GM19324 (cell line): ENCODE results near the gene TIRAP.
"Not testable (repeated sequence)": the region's sequence is repeated elsewhere in the genome, so short reads cannot be mapped to it uniquely, and the experiment has no call there.

ENCODE experiments used
- ATAC-seq: cut with Tn5 transposase; IDR thresholded peaks from one replicate; pipeline ENCODE4 v1.9.1; 2021; ENCODE audit warnings: mild to moderate bottlenecking, moderate library complexity; ENCODE audit not compliant: unreplicated experiment, low FRiP score

TIRAP gene, protein sequence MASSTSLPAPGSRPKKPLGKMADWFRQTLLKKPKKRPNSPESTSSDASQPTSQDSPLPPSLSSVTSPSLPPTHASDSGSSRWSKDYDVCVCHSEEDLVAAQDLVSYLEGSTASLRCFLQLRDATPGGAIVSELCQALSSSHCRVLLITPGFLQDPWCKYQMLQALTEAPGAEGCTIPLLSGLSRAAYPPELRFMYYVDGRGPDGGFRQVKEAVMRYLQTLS

GRCh38 chr11:126282736-126283591 lies at the start of gene TIRAP:
TSS of gene TIRAP (plus strand) at chr11:126283093. CDS start at chr11:126290895, 7,802 bp downstream.
- peak; percentile 73 for ATAC-seq

- no peak for ATAC-seq
Observed at GRCh38 chr11:126233391-126233790, 49.5 kb upstream of the TIRAP start.

- no peak for ATAC-seq
Observed at GRCh38 chr11:126246636-126247035, 36.3 kb upstream of the TIRAP start.

DNA sequence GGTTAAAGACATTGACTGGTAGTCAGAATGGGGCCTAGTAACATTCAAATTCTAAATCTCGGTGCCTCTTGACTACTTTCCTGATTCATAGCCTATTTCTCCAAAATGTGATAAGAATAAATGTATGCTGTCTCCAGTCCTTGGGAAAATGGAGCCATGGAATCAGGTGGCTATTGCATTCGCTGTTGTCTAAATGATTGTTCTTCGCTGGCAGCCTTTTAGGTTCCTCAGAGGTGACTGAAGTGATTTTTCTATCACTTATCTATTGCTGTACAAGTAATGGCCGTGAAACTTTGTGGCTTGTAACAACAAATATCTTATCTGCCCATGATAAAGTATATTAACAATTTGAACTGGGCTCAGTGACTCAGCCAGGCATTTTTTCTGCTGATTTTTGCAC lies 29.6 kb upstream of the TIRAP start:
- ATAC-seq: no peak

DNA sequence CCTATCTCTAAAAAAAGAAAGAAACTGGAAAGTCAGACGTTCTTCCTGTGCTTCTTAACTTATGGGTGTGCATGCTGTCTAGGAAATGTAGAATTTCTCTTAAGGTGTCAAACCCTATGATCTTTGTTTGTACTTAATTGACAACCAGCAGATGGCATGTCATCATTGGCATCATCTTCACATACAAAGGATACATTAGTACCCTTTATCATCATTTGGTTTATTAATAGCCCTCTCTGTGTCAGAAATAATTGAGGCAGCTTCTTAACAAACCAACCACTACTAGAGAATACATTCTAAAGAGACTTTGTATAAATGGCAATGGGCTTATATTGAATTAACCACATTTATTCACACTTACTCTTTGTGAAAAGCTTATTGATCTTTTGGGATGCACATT lies 28.1 kb upstream of the TIRAP start:
- no peak for ATAC-seq

DNA sequence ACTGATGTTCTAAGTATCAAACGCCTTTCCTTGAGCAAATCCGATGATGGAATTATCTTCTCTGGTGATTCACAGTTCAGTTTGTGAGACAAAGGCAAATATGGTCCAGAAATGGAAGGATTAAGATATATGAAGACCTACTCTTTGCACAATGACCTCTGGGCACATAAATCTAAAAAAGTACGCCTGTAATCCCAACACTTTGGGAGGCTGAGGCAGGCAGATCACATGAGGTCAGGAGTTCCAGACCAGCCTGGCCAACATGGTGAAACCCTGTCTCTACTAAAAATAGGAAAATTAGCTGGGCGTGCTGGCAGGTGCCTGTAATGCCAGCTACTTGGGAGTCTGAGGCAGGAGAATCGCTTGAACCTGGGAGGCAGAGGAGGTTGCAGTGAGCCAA lies 27.4 kb upstream of the TIRAP start:
- not testable (repeated sequence) for ATAC-seq

GRCh38 chr11:126256216-126256615 lies 26.7 kb upstream of the TIRAP start:
- no peak for ATAC-seq

DNA sequence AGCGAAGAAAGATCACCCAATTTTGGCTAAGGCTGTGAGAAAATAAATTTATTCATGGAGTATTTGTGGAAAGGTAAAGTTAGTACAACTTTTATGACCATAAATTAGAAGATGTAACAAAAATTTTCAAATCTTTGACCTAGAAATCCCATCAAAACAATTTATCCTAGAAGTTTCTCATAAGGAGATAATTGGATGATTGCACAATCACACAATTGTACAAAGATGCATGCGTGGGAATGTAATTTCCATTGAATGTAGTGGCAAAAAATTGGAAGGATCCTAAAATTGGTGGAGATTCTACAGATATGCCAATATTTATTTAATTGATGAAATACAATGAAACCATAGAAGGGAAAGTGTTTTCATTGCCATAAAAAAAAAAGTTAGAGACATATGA lies 25.7 kb upstream of the TIRAP start:
- ATAC-seq: no peak

DNA sequence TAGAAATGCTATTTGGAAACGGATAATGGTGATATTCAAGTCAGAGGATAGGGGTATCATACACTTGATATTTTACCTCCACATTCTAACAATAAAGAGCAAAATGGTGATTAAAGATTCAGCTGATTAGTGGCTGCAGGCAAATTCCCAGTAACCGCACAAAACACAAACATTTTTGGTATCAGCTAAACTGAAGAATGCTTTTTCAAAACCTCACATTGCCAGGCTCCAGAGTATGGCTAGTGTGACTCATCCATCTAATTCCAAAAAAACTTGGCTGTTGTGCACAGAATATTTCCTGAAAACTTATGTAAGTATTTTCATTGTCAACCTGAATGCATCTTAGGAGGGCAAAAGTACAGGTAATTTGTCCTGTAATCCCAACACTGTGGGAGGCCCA lies 25.1 kb upstream of the TIRAP start:
- no peak for ATAC-seq

DNA sequence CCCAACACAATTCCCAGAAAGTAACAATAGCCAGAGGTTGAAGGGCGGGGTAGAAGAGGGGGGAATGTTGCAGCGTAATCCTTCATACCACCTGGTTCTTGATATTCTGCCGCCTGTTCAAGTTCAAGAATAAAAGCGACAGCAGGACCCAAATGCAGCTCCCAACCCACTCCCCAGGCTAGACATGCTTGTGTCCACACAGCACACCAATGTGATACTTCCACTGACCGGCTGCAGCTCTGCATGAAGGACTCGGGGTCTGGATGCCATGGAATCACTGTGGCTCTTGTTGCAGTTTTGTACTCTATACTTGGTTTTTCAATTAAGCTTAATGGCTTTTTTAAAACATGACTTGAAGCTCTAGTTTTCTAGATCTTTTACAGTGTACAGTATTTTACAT lies 20.7 kb upstream of the TIRAP start:
- no peak for ATAC-seq

DNA sequence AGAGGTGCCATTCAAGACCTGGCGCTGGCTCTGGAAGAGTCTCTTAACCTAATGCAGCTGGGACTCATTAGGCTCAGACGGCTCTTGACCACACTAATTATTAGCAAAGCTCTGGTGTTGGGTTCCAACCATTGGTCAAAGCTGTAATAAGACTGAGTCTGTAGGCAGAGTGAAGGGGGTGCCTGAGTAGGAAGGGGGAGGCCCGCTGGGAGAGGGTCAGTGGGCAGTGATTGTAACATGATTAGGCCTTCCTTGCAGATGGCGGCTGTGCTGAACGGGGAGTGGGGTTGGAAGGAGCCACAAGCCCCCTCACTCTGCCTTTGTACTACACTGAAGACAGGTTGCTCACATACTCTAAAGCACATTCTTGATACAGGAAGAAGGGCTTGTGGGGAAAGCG lies 19.4 kb upstream of the TIRAP start:
- no peak for ATAC-seq

DNA sequence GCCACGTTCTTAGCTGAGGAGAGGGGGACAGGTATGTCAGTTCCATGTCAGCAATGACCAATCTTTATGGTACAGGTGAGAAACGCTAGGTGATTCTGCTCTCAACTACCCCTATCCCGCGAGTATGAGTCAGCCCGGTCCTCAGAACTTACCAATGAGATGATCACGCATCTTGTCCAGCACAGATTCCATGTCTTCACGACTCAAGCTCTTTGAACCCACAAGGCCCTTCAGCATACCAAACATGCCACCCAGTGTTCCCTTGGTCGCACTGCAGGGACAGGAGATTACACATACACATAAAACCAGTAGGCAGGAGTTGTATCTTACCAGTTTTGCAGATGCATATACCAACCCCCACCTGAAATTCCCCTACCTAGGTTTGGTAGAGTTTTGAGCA lies 17.1 kb upstream of the TIRAP start:
- ATAC-seq: no peak

DNA sequence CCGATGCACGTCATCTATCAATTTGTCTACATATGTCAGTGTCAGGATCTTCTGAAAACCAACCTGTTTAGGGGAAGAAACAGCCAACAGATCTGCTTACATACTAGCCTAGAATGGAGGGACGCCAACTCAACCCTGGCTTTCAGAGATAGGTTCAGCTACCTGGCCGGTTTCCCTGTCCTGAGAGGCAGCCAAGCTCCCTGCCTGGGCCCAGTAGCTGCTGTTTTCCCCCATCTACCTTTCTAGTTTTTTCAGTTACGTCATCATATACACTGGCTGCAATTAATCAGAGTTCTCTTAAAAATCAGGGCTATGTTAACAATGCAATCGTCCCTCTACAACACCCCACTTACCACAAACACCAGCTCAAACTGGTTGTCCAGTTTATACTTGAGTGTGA lies 15.2 kb upstream of the TIRAP start:
- ATAC-seq: no peak

- no peak for ATAC-seq
Observed at GRCh38 chr11:126268361-126268707, 14.6 kb upstream of the TIRAP start.

DNA sequence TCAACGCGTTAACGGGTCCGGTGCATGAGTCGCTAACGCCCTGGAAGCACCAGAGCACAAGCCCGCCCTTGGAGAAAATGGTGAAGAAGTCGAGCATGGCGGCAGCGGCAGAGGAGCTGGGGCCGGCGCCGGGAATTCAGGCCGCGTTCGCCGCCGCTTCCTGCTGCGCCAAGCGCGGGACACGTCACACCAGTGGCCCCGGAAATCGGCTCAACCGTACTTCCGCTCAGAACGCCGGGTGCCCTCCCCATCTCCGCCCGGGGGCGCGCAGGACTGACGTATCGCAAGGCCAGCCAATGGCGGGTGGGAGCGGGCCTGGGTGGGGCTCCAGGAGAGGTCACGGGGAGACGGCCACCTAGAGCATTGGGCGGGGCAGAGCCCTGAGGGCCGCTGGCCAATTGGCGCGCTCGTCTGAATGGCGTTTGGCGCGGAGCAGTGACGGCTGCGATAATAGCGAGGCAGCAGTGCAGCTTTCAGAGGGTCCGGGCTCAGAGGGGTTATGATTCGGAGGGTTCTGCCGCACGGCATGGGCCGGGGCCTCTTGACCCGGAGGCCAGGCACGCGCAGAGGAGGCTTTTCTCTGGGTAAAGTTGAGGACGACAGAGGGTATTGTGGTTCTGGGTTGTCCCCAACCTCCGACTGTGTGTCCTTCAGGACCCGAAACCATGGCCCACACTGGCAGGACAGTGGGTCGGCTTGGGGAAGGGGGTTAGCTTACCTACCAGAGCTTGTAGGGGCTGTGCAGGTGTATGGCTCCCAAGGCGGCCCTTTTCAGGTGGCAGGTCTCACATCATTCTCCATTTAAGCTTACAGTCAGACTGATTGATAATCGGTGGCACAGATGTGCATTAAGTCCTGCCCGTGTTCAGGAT lies 13.9 kb upstream of the TIRAP start, which contains the start of the genes FOXRED1 and SRPRA:
Gene FOXRED1 (plus strand): TSS at position 447 of the 872 bp plus-strand sequence. CDS start 53 bp downstream, at position 500.
Gene SRPRA (minus strand): TSS at position 188 of the 872 bp plus-strand sequence. CDS start 91 bp downstream, at position 97.
- peak; percentile 99 for ATAC-seq

GRCh38 chr11:126277322-126277721 lies 5.6 kb upstream of the TIRAP start:
- ATAC-seq: no peak

GRCh38 chr11:126277780-126278179 lies 5.1 kb upstream of the TIRAP start:
- ATAC-seq: no peak

GRCh38 chr11:126279191-126279590 lies 3.7 kb upstream of the TIRAP start:
- ATAC-seq: no peak

DNA sequence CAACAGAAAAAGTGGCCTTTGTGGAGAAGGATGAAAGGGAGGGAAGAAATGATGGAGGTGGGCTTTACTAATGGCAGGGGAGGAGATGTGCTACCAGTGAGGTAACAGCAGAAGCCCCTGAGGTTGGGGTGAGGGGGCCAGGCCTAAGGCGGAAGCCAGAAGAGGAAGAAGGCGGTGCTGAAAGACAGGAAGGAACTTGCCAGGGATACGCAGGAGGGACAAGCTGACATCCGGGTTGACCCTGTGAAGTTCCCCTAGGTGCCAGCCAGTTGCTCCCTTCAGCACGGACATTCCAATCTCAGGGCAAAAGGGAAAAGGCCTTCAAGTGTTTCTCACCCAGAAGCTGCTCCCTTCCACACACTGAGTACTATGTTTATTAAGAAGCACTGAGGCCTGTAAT lies 2.3 kb upstream of the TIRAP start:
- no peak for ATAC-seq

DNA sequence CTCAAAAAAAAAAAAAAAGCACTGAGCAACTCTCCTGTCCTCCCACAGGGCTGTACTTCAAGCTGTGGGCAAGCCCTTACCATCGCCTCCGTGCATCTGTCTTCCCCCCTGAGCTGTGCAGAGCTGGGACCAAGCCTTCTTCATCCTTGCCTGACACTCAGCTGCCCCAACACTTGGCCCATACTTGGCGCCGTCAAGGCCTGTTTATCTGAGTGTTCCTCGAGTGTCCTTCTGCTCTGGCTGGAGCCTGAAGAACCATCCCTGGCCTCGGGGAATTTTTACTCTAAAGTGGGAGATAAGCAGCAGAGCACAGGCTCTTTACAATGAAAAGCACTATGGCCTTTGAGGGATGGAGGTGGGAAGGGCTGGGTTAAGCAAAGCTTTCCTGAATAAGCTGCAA lies 1.6 kb upstream of the TIRAP start:
- ATAC-seq: no peak

DNA sequence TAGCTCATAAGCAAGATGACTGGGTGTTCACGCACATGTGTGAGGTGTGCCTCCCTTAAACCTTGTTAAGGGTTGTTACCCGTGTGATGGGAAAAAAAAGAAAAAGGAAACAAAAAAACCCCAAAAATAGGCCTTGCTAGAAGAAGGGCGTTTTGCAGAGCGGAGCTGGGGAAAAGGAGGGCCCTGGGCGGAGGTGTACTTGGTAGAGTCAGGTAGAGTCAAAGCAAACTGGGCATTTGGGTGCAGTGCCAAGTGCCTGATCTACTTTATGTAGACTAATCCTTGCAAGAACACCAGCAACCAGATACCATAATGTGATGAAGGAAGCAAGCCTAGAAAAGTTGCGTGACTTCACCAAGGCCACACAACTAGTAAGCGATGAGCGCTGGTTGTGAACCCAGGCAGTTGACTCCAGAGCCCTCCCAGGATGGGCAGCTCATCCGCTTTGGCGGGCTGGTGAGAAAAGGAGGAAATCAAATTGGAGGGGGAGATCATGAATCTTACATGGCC lies 1.2 kb upstream of the TIRAP start:
- ATAC-seq: no peak
